ENCODE measurements around the gene PRKCQ. TPM values are rescaled to one million over a fixed set of nuclear protein-coding genes. Genes with fewer than 3 reads are reported as not detected.

Gene PRKCQ
- 0.73 and 1.1 TPM in 2 replicates for total RNA-seq (2022)
- Bru-seq, nascent RNA: percentile 34 among the genes with signal in this experiment
- percentile 18 among the genes with signal in this experiment for BruChase-seq, experiment 1, labeled RNA remaining after a 6-hour chase
- BruChase-seq, experiment 2, labeled RNA remaining after a 2-hour chase: percentile 19 among the genes with signal in this experiment
- long read RNA-seq: 0 reads

DNA sequence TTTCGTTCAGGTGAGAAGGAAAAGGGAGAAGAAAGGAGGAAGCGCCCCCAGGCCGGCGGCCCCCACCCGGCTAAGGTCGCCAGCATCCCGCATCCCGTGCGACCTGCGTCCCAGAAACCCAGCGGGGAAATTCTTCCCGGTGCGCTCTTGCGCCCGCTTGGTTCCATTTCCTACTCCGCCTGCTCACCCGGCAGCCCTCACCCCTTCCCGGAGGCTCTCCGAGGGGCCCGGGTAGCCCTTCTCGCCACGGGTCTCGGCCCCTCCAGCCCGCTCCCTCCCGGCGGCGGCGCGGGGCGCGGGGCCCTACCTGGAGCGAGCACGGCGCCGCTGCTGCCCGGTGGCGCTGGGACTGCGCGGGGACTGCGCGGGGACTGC lies at the start of gene PRKCQ:
PRKCQ (minus strand) TSS at position 373 of the 375 bp plus-strand sequence. CDS start 65,141 bp downstream, outside the sequence.
- Mint-ChIP-seq H3K36me3 (ENCODE audit: insufficient read depth, unreplicated experiment) (peaks cover 15% of the 10 kb centered on the region), H3K27ac (ENCODE audit: unreplicated experiment) (peak within 1 kb of the TSS; percentile 39), H3K27me3 (ENCODE audit: unreplicated experiment) (peaks cover 49% of the 10 kb centered on the region), H3K9me3 (ENCODE audit: low read depth, unreplicated experiment) (no peaks in the 10 kb centered on the region), H3K4me1 (ENCODE audit: low read depth, unreplicated experiment) (no peaks in the 10 kb centered on the region), H3K4me3 (ENCODE audit: low read depth, unreplicated experiment) (peak within 1 kb of the TSS; percentile 79)
- BruUV-seq (replicated peaks): no TSS peak
- DNase-seq: no peak
- intact Hi-C loops (cut with micrococcal nuclease; ENCODE audit: unreplicated experiment): loop anchor here (10.0 kb wide), 2 partner anchors 65 to 165 kb away; no protein-coding TSS in a partner anchor
- TF ChIP-seq, protein P1, sequence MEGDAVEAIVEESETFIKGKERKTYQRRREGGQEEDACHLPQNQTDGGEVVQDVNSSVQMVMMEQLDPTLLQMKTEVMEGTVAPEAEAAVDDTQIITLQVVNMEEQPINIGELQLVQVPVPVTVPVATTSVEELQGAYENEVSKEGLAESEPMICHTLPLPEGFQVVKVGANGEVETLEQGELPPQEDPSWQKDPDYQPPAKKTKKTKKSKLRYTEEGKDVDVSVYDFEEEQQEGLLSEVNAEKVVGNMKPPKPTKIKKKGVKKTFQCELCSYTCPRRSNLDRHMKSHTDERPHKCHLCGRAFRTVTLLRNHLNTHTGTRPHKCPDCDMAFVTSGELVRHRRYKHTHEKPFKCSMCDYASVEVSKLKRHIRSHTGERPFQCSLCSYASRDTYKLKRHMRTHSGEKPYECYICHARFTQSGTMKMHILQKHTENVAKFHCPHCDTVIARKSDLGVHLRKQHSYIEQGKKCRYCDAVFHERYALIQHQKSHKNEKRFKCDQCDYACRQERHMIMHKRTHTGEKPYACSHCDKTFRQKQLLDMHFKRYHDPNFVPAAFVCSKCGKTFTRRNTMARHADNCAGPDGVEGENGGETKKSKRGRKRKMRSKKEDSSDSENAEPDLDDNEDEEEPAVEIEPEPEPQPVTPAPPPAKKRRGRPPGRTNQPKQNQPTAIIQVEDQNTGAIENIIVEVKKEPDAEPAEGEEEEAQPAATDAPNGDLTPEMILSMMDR (IDR thresholded peaks at IDR 0.05; ENCODE audit: unreplicated experiment): no peak
- CTCF ChIA-PET: no interaction called here

DNA sequence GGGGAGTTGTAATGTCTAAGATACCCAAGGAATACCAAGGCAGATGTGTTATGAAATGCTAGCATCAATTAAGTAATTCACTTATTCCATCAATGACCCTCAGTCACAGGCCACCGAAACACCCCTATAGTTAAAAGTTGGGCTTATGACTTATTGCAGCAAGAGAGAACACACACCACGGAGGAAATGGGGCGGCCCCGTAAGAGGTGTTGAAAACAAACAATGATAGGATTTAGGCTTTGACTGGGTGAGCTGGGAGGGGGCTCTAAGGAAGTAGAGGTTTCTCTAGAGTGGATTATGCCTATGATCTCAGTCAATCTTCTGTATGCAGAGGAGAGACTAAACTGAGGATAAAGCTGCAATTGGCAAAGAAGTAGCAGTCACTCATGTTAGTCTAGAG lies 45.4 kb upstream of the PRKCQ start:
- no peak overlapping the region for H3K27ac Mint-ChIP-seq (ENCODE audit: unreplicated experiment)
- BruUV-seq (replicated peaks): no TSS peak
- peaks cover 76% of the 10 kb centered on the region for H3K27me3 Mint-ChIP-seq (ENCODE audit: unreplicated experiment)
- DNase-seq: no peak
- no peaks in the 10 kb centered on the region for H3K4me1 Mint-ChIP-seq (ENCODE audit: low read depth, unreplicated experiment)
- H3K4me3 Mint-ChIP-seq (ENCODE audit: low read depth, unreplicated experiment): no peak overlapping the region
- H3K9me3 Mint-ChIP-seq (ENCODE audit: low read depth, unreplicated experiment): no peaks in the 10 kb centered on the region
- intact Hi-C loops (cut with micrococcal nuclease; ENCODE audit: unreplicated experiment): no loop called here
- CTCF ChIA-PET: no interaction called here
- H3K36me3 Mint-ChIP-seq (ENCODE audit: insufficient read depth, unreplicated experiment): no peaks in the 10 kb centered on the region
- TF ChIP-seq, protein P1 (IDR thresholded peaks at IDR 0.05; ENCODE audit: unreplicated experiment): no peak

DNA sequence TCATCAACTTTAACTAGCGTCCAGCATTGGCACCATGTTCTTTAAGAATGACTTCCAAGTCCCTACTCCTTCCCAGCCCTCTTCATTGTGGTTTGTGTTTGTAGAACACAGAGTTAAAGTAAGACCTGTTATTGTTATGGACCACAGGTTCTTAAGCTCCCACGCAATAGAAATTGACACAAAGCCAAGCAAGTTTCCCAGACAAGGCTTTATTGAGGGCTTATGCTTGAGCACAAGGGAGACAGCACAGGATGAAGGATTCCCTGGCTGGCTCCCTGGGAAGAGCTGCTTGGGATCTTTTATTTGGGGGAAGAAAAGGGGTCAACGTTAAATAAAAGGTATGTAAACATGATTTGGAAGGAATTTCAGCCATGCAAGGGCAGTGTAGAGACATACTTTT lies 44.3 kb upstream of the PRKCQ start:
- H3K27ac Mint-ChIP-seq (ENCODE audit: unreplicated experiment): no peak overlapping the region
- TF ChIP-seq, protein P1 (IDR thresholded peaks at IDR 0.05; ENCODE audit: unreplicated experiment): no peak
- no TSS peak for BruUV-seq (replicated peaks)
- no peak for DNase-seq
- H3K4me1 Mint-ChIP-seq (ENCODE audit: low read depth, unreplicated experiment): no peaks in the 10 kb centered on the region
- no peak overlapping the region for H3K4me3 Mint-ChIP-seq (ENCODE audit: low read depth, unreplicated experiment)
- no peaks in the 10 kb centered on the region for H3K9me3 Mint-ChIP-seq (ENCODE audit: low read depth, unreplicated experiment)
- H3K27me3 Mint-ChIP-seq (ENCODE audit: unreplicated experiment): peaks cover 86% of the 10 kb centered on the region
- H3K36me3 Mint-ChIP-seq (ENCODE audit: insufficient read depth, unreplicated experiment): no peaks in the 10 kb centered on the region
- CTCF ChIA-PET: no interaction called here
- intact Hi-C loops (cut with micrococcal nuclease; ENCODE audit: unreplicated experiment): no loop called here

DNA sequence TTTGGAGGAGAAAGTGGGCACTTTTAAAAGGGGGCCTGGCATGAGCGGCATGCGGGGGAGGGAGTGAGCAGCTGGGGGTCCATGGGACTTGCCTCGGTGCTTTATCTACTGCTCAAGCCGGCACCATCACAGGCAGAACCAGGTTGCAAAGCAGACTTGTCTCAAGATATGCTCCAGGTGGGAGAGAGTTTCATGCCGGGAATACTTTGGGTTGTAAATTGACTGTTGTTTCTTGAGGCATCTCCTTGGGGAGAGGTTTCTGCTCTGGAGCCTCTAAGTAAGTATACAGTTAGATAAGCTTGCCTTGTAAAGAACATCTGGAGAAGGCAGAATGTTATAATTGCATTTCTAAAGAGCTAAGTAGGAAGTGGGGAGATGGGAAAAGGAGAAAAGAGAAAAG lies 42.8 kb upstream of the PRKCQ start:
- CTCF ChIA-PET: no interaction called here
- no peak for DNase-seq
- H3K36me3 Mint-ChIP-seq (ENCODE audit: insufficient read depth, unreplicated experiment): no peaks in the 10 kb centered on the region
- H3K27ac Mint-ChIP-seq (ENCODE audit: unreplicated experiment): no peak overlapping the region
- intact Hi-C loops (cut with micrococcal nuclease; ENCODE audit: unreplicated experiment): no loop called here
- H3K9me3 Mint-ChIP-seq (ENCODE audit: low read depth, unreplicated experiment): no peaks in the 10 kb centered on the region
- peaks cover 97% of the 10 kb centered on the region for H3K27me3 Mint-ChIP-seq (ENCODE audit: unreplicated experiment)
- H3K4me3 Mint-ChIP-seq (ENCODE audit: low read depth, unreplicated experiment): no peak overlapping the region
- no TSS peak for BruUV-seq (replicated peaks)
- no peaks in the 10 kb centered on the region for H3K4me1 Mint-ChIP-seq (ENCODE audit: low read depth, unreplicated experiment)
- TF ChIP-seq, protein P1 (IDR thresholded peaks at IDR 0.05; ENCODE audit: unreplicated experiment): no peak

All from Calu3 (cell line).